Measurements from ENCODE around the gene ZBTB7C.

GRCh38 chr18:48202350-48203260 lies 206.6 kb downstream of the ZBTB7C start:
- TF ChIP-seq EZH2 (IDR thresholded peaks at IDR 0.05; ENCODE audit: low read depth, low read length, severe bottlenecking) (no peak), HDAC2 (IDR thresholded peaks at IDR 0.05; ENCODE audit: borderline replicate concordance in 1 of 2, low read depth in 2 of 2, low read length in 2 of 2) (no peak), POLR2A (IDR thresholded peaks at IDR 0.05; ENCODE audit: control extremely low read depth in 1 of 2, low read depth in 2 of 2, low read length in 2 of 2) (no peak), YY1 (IDR thresholded peaks at IDR 0.05; ENCODE audit: low read depth, low read length) (no peak), USF2 (IDR thresholded peaks at IDR 0.05; ENCODE audit: low read length) (no peak), ZNF274 (IDR thresholded peaks at IDR 0.05; ENCODE audit: borderline replicate concordance, extremely low read depth, low read length) (no peak), POLR2AphosphoS5 (IDR thresholded peaks at IDR 0.05; ENCODE audit: low read depth, low read length) (no peak), TAF1 (IDR thresholded peaks at IDR 0.05; ENCODE audit: low read depth, low read length) (no peak), CBX8 (IDR thresholded peaks at IDR 0.05; ENCODE audit: borderline replicate concordance, low read depth, low read length) (no peak), CTCF (IDR thresholded peaks at IDR 0.05; ENCODE audit: control extremely low read depth in 1 of 3, insufficient read depth in 1 of 3, low read depth in 1 of 3, low read length in 3 of 3) (no peak)
